DND-41 (cell line): ENCODE data around the gene CCDC59.

ENCODE experiments used
- EZH2 ChIP-seq: IDR thresholded peaks from 3 replicates; pipeline ENCODE4 v1.6.1; 2012; ENCODE audit warnings: borderline replicate concordance, low read depth, mild to moderate bottlenecking, moderate library complexity, low read length, inconsistent platforms; ENCODE audit not compliant: severe bottlenecking
- TF ChIP-seq, protein P1 (sequence below): IDR thresholded peaks from 2 replicates; pipeline ENCODE4 v1.5.1; 2012; ENCODE audit warnings: borderline replicate concordance, low read length, moderate library complexity, mild to moderate bottlenecking; ENCODE audit not compliant: poor library complexity, severe bottlenecking; ENCODE audit errors: extremely low read depth

DNA sequence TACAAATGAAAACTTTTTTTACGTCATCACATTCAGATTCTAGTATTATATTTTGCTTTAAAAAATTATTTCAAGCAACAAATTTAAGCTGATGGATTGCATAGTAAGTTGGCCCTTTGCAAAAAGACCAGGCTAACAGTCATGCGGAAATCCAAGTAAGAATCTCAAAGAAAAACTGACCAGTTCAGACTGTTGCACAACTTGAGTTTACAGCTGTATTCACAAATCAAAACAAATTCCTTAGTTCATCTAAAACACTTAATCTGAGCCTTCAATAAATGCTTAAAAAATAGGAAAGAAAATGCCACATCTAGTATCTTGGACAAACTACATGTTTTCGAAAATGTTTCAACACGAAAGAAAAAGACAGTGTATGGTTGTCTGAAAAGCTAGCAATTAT, 847 bp downstream of the CCDC59 start:
- TF ChIP-seq, protein P1, sequence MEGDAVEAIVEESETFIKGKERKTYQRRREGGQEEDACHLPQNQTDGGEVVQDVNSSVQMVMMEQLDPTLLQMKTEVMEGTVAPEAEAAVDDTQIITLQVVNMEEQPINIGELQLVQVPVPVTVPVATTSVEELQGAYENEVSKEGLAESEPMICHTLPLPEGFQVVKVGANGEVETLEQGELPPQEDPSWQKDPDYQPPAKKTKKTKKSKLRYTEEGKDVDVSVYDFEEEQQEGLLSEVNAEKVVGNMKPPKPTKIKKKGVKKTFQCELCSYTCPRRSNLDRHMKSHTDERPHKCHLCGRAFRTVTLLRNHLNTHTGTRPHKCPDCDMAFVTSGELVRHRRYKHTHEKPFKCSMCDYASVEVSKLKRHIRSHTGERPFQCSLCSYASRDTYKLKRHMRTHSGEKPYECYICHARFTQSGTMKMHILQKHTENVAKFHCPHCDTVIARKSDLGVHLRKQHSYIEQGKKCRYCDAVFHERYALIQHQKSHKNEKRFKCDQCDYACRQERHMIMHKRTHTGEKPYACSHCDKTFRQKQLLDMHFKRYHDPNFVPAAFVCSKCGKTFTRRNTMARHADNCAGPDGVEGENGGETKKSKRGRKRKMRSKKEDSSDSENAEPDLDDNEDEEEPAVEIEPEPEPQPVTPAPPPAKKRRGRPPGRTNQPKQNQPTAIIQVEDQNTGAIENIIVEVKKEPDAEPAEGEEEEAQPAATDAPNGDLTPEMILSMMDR: no peak
- TF ChIP-seq EZH2: no peak
